Left renal cortex interstitium (tissue), 4 donors: ENCODE data around the gene CPPED1. TPM values are rescaled to one million over a fixed set of nuclear protein-coding genes. Genes with fewer than 3 reads are reported as not detected.
"Not testable (repeated sequence)": the region's sequence is repeated elsewhere in the genome, so short reads cannot be mapped to it uniquely, and the experiment has no call there.

Experiments
- DNase-seq, 4 donors: peaks; one replicate each; pipeline ENCODE4 v3.0.0-alpha.2; 2013; ENCODE audit warnings: low read depth in 4 of 4, low spot score in 2 of 4, missing footprints in 1 of 4
- polyA plus RNA-seq, 4 donors: library from polyadenylated mRNA; unstranded; fragments of 120-200 nt; gene quantifications; one replicate each; pipeline ENCODE4 v1.2.1, GENCODE V29; 2013; ENCODE audit not compliant: insufficient read length in 4 of 4

The CPPED1 gene
- polyA plus RNA-seq: 10 to 100 TPM; 22.2 to 25.9 (median 23.8) TPM

GRCh38 chr16:12803203-12804093 lies at the start of gene CPPED1:
CPPED1 (minus strand) TSS chr16:12803887; CDS start chr16:12803776, 111 bp downstream.
- peak in 3 of 4 donors; percentile 83 to 84 (median 83) for DNase-seq

DNA sequence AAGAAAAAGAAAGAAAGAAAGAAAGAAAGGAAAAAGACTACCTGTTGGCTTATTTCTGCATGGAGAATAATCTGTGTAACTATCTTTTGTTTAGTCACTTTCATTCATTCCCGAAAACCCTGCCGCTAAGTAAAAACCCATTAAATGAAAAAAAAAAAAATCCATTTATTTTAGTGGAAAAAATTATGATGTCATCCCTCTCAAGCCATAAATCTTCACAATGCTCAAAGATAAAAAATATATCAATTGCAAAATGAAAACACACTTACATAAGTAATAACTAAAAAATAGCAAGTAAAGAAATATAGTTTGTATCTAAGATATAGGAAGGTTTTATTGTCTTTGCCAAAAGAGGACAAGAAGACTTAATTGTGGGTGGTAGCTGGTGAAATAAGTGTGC lies 46.5 kb upstream of the CPPED1 start:
- DNase-seq: no peak

DNA sequence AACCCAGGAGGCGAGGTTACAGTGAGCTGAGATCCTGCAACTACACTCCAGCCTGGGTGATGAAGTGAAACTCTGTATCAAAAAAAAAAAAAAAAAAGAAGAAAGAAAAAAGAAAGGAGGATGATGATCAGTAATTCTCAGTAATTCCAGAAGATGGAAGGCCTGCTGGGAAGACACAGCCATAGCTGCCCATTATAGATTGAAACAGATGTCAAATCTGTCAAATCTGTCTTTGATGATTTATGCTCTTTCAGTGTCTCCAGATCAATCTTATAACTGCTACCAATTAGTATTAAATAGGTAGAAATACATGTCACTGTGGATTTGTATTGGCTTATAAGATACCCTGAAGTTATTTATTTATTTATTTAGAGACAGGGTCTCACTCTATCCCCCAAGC lies 42.9 kb upstream of the CPPED1 start:
- no peak for DNase-seq

DNA sequence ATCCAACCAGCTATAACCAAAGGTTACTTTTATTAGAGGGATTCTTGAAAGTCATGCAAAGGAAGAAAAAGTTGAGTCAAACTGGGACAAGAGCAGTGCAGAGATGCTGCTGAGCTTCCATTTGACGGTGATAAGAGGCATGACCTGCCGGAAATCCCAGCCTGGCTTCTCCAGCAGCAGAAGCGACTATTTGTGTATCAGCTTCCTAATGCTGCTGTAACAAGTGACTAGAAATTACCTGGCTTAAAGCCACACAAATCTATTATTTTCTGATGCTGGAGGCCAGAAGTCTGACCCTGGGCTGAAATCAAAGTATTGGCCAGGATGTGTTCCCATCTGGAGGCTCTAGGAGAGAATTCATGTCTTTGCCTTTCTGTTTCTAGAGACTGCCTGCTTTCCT lies 41.6 kb upstream of the CPPED1 start:
- DNase-seq: no peak

- no peak for DNase-seq
These were observed 34.1 kb upstream of the CPPED1 start for GRCh38 chr16:12837756-12838155.

DNA sequence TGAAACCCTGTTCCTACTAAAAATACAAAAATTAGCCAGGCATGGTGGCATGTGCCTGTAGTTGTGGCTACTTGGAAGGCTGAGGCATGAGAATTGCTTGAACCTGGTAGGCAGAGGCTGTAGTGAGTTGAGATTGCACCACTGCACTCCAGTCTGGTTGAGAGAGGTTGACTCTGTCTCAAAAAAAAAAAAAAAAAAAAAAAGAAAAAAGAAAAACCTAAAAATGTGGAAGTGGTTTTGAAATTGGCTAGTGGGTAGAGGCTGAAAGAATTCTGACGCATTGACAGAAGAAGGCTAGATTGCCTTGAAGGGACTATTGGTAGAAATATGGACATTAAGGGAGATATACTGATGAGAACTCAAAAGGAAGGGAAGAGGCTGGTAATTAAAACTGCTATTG lies 33.6 kb upstream of the CPPED1 start:
- no peak for DNase-seq

- DNase-seq: no peak
These were observed 30.2 kb upstream of the CPPED1 start for GRCh38 chr16:12833926-12834325.

DNA sequence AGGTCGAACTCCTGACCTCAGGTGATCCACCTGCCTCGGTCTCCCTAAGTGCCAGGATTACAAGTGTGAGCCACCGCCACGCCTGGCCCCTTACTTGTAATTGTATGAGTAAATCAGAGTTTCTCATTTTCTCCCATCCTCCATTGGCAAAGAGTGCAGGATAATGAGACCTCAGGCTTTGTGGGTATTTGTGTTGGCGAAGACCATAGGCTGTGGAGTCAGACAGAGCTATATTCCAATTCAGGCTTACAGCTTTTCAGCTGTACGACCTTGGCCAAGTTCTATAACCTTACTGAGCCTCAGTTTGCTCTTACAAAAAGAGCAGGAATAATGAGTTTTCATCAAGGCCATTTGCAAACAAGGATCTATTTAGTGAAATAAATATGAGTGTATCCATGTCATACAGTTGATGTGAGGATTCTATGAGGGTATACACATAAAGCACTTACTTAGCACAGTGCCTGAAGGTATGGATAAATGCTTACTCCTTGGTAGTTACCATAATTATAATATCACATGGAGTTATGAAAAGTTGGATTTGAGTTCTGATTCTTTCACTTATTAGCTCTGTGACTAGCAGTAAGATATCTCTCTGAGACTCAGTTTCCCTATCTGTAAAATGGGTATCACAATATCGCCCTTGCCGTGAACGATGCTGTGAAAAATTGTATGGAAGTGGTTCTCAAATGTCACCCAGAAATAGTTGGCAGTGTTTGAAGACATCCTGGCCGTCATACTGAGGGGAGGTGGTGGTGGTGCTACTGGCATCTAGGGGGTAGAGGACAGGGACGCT lies 25.6 kb upstream of the CPPED1 start:
- DNase-seq: no peak

DNA sequence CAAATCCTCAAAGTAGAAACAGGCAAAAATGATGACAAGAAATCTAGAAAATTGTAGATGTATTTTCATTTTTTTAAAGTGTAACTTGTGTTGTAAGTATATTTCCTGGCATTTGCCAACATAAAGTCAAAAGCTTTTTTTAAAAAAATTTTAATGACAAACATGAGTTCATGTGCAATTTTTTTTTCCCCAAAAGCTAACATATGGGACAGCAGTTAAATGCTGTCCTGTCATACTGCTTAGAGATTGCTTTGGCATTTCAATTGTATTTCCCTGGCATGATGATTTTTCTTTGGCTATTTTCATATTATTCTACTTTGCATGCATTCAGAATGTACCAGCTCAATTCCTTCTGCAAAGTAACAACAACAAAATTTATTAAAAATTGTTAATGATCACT lies 24.5 kb upstream of the CPPED1 start:
- DNase-seq: no peak

- DNase-seq: no peak
These were observed 22.9 kb upstream of the CPPED1 start for GRCh38 chr16:12826559-12826958.

DNA sequence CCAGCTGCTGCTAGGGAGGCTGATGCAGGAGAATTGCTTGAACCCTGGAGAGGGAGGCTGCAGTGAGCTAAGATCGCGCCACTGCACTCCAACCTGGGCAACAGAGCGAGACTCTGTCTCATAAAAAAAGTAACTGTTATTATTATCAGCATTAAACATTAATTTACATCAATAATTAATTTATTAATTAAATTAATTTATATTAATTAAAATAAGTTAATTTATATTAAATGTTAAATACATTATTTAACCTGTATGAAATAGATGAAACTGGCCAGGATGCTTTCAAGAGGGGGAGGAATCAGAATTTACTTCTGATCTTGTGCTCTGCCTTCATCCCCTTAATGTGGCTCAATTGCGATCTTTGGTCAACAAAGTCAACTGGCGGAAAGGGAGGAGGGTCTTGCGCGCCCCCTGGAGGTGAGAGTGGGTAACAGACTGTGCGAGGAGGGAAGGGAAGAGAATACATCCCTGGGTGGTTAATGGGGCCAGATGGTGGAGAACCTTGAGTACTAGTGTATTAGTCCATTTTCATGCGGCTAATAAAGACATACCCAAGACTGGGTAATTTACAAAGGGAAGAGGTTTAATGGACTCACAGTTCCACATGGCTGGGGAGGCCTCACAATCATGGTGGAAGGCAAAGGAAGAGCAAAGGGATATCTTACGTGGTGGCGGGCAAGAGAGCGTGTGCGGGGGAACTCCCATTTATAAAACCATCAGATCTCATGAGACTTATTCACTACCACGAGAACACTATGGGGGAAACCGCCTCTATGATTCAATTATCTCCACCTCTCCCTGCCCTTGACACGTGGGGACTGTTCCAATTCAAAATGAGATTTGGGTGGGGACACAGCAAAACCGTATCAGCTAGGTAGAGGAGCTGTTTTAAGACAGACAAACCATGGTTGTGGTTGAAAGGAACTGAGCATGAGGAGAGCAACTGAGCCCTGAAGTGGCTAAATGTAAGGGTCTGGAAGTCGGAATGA lies 15.7 kb upstream of the CPPED1 start:
- DNase-seq: no peak

DNA sequence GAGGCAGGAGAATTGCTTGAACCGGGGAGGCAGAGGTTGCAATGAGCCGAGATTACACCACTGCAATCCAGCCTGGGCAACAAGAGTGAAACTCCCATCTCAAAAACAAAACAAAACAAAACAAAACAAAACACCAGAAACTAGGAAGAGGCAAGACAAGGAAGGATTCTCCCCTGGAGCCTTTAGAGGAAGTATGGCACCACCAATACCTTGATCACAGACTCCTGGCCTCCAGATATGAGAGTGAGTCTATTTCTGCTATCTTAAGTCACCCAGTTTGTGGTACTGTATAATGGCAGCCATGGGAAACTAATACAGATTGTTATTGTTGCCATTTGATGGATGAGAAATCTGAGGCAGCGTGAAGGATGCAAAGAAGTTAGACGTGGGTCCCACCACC lies 14.6 kb upstream of the CPPED1 start:
- no peak for DNase-seq

GRCh38 chr16:12816791-12817214 lies 13.1 kb upstream of the CPPED1 start:
- DNase-seq: not testable (repeated sequence)

GRCh38 chr16:12815361-12815760 lies 11.7 kb upstream of the CPPED1 start:
- DNase-seq: no peak

DNA sequence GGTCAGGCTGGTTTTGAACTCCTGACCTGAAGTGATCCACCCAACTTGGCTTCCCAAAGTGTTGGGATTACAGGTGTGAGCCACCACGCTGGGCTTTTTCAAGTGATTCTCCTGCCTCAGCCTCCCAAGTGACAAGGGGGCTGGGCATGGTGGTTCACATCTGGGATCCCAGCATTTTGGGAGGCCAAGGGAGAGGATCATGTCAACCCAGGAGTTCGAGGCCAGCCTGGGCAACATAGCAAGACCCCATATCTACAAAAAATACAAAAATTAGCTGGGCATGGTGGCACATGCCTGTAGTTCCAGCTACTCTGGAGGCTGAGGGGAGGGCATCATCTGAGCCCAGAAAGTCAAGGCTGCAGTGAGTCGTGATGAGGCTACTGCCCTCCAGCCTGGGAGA lies 10.0 kb upstream of the CPPED1 start:
- not testable (repeated sequence) for DNase-seq

GRCh38 chr16:12813321-12813720 lies 9.6 kb upstream of the CPPED1 start:
- DNase-seq: not testable (repeated sequence)

- DNase-seq: no peak
These were observed 8.0 kb upstream of the CPPED1 start for GRCh38 chr16:12811441-12812383.

- DNase-seq: no peak
These were observed 1.4 kb upstream of the CPPED1 start for GRCh38 chr16:12805066-12805465.

DNA sequence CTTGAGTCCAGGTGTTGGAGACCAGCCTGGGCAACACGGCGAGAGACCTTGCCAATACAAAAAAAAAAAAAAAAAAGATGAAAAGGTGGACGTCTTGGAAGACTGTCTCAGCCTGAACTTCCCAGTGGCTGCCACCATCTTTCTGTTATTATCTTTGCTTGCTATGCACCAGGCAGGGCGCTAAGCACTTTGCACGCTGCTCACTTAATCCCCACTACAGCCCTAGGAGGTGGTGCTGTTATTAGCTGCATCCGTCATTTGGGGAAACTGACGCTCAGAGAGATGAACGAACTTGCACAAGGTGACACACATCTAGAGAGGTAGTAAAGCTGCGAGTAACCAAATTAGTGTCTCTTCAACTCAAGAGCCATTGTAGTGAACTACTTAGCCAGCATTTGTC lies 708 bp upstream of the CPPED1 start:
- no peak for DNase-seq
